Measurements from ENCODE around the gene GZF1. TPM values are rescaled to one million over a fixed set of nuclear protein-coding genes. Genes with fewer than 3 reads are reported as not detected.
A peak's percentile ranks its signal among the peaks of the same experiment; 100 is the strongest.

The GZF1 gene
- total and polyA plus RNA-seq, 8 donors: 11.8 to 18.0 (median 13.5) TPM

DNA sequence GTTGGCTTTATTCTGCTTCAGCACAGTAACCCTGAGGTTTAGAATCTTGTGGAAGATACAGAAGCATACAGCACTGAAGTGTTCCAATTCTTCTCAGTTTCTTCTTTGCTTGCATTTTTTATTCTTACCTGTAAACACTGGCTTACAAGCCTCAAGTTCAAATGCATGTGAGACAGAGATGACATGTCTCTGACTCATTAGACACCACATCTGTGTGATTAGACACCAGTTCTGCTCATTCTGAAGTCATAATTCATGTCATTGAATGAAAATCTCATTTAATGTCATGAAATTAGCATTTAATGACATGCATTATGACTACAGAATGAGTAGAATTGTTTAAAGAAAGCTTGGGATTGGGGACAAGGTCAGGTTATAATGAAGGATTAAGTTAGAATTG is 5.8 kb downstream of the GZF1 start:
- H3K27me3 ChIP-seq: no peaks in the 10 kb centered on the region
- ATAC-seq (no peak), DNase-seq (no peak)
- no peak overlapping the region for H3K4me3 ChIP-seq
- H3K36me3 ChIP-seq: peaks cover 0 to 66% of the 10 kb centered on the region in 2 donors
- intact Hi-C loops (cut with DNase I): loop anchor here in 1 of 2 donors (10.0 kb wide), 1 partner anchor 47 kb away; no protein-coding TSS in a partner anchor
- H3K9me3 ChIP-seq: no peaks in the 10 kb centered on the region
- TF ChIP-seq, protein P1, sequence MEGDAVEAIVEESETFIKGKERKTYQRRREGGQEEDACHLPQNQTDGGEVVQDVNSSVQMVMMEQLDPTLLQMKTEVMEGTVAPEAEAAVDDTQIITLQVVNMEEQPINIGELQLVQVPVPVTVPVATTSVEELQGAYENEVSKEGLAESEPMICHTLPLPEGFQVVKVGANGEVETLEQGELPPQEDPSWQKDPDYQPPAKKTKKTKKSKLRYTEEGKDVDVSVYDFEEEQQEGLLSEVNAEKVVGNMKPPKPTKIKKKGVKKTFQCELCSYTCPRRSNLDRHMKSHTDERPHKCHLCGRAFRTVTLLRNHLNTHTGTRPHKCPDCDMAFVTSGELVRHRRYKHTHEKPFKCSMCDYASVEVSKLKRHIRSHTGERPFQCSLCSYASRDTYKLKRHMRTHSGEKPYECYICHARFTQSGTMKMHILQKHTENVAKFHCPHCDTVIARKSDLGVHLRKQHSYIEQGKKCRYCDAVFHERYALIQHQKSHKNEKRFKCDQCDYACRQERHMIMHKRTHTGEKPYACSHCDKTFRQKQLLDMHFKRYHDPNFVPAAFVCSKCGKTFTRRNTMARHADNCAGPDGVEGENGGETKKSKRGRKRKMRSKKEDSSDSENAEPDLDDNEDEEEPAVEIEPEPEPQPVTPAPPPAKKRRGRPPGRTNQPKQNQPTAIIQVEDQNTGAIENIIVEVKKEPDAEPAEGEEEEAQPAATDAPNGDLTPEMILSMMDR (IDR thresholded peaks at IDR 0.05): no peak
- peaks cover 26 to 76% of the 10 kb centered on the region in 2 donors for H3K4me1 ChIP-seq
- peak overlapping the region in 1 of 2 donors; percentile 15 for H3K27ac ChIP-seq

DNA sequence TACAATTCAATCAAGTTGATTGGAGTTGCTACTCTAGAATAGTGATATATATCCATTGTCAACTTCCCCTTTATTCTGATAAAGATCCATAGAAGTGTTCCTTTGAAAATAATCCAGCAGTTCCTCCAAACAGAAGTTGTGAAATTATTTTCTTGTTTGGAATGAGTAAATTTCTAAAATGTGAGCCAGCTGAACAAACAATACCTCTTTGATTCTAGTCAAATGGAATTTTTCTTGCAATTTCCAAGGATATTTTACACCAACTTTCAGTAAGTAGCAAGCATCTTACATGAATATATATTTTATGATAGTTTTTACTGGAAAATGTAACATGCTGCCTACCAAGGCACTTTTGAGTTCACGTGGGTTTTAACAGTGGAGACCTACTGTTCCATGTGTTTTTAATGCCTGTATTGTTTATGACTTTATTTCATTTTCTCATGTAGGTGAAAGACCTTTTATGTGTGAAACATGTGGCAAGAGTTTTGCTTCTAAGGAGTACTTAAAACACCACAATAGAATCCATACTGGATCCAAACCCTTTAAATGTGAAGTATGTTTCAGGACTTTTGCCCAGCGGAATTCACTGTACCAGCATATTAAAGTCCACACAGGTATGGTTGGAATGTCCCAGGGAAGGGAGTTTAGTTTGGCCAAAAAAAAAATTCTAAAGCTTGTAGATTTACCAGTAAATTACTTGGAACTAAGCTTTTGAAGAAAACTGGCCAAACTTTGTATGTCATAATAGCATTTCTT is 6.5 kb downstream of the GZF1 start:
- DNase-seq (no peak), ATAC-seq (no peak)
- TF ChIP-seq, protein P1 (IDR thresholded peaks at IDR 0.05): no peak
- peaks cover 0 to 73% of the 10 kb centered on the region in 2 donors for H3K36me3 ChIP-seq
- intact Hi-C loops (cut with DNase I): loop anchor here in 1 of 2 donors (10.0 kb wide), 1 partner anchor 46 kb away; no protein-coding TSS in a partner anchor
- peak overlapping the region in 1 of 2 donors; percentile 15 for H3K27ac ChIP-seq
- no peak overlapping the region for H3K4me3 ChIP-seq
- no peaks in the 10 kb centered on the region for H3K27me3 ChIP-seq
- H3K4me1 ChIP-seq: peaks cover 19 to 68% of the 10 kb centered on the region in 2 donors
- H3K9me3 ChIP-seq: no peaks in the 10 kb centered on the region

DNA sequence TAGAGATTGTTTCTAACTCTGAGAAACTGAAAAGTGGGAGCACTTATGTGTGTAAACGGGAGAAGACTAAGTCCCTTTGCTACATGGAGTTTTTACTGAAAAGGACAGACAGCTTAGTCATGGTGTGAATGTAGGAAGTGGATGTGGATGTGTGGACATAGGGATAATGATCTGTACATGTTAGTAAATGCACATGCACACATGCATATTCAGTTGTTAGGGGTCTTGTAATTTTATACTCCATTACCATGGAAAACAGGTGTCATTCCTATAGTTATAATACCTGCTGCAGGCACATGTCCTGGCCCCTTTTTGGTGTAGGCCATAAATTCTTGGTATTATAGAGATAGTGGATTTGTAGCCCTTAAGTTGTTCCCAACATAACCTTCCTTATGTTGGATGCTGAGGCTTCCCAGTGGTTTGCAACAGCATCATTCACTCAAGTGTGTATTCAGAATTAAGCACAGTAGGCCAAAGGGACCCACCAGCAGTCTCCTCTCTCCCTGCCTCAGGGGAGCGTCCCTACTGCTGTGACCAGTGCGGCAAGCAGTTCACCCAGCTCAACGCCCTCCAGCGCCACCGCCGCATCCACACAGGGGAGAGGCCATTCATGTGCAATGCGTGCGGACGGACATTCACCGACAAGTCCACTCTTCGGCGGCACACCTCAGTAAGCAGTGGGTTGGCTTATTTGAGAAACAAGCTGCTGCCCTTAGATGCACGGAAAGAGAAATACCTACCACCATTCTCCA is 7.3 kb downstream of the GZF1 start:
- Histone ChIP-seq H3K27me3 (no peaks in the 10 kb centered on the region), H3K27ac (no peak overlapping the region), H3K9me3 (no peaks in the 10 kb centered on the region), H3K36me3 (peaks cover 0 to 80% of the 10 kb centered on the region in 2 donors), H3K4me1 (peaks cover 13 to 61% of the 10 kb centered on the region in 2 donors), H3K4me3 (no peak overlapping the region)
- TF ChIP-seq, protein P1 (IDR thresholded peaks at IDR 0.05): no peak
- peak in 1 of 4 donors; percentile 65 for DNase-seq
- no peak for ATAC-seq
- intact Hi-C loops (cut with DNase I): loop anchor here in 1 of 2 donors (10.0 kb wide), 1 partner anchor 46 kb away; no protein-coding TSS in a partner anchor

DNA sequence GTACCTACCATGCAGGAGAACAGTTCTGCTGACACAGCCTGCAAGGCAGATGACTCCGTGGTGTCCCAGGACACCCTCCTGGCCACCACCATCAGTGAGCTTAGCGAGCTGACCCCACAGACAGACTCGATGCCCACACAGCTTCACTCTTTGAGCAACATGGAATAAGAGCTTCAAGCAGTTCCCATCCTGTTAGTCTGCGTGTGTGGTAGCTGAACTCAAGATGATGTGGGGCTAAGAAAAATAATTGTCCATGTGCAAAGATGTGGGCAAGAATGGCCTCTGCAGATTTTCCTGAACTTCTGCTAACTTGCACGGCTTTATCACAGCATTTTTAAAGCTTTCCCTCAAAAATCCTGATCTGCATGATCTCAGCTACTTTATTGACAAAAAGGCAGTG is 8.3 kb downstream of the GZF1 start:
- Histone ChIP-seq H3K27me3 (no peaks in the 10 kb centered on the region), H3K4me3 (no peak overlapping the region), H3K4me1 (peaks cover 13 to 50% of the 10 kb centered on the region in 2 donors), H3K9me3 (no peaks in the 10 kb centered on the region), H3K27ac (no peak overlapping the region), H3K36me3 (peaks cover 0 to 74% of the 10 kb centered on the region in 2 donors)
- intact Hi-C loops (cut with DNase I): no loop called here
- DNase-seq (no peak), ATAC-seq (no peak)
- TF ChIP-seq, protein P1 (IDR thresholded peaks at IDR 0.05): no peak

DNA sequence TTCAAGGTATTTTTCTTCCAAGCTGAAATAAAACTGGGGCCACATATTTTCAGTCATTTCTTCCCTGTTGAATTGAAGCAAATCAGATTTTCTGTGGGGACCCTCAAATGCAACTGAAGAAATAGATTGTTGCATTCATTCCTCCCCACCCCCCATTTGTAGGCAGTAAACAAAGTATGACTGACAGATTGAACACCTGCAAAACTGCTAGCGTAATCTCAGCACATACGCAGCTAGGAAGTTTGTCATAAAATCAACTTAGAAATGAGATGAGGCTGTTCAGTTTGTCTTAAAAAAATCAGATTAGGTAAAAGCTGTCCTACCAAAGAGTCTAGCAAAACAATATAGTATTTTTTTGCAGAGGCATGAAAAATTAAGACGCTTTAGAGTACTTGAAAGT is 8.9 kb downstream of the GZF1 start:
- H3K4me3 ChIP-seq: no peak overlapping the region
- H3K36me3 ChIP-seq: peaks cover under 1 to 74% of the 10 kb centered on the region in 2 donors
- H3K4me1 ChIP-seq: peaks cover 9 to 44% of the 10 kb centered on the region in 2 donors
- peak overlapping the region in 1 of 2 donors; percentile 39 for H3K27ac ChIP-seq
- no peak for ATAC-seq
- H3K9me3 ChIP-seq: no peaks in the 10 kb centered on the region
- TF ChIP-seq, protein P1 (IDR thresholded peaks at IDR 0.05): no peak
- H3K27me3 ChIP-seq: no peaks in the 10 kb centered on the region
- intact Hi-C loops (cut with DNase I): no loop called here
- no peak for DNase-seq

Data from left lung (tissue), 10 donors.